Activated CD4-positive, CD25-positive, alpha-beta regulatory T cell treated with anti-CD3 and anti-CD28 coated beads, Interleukin-2, amount 50 U/mL, for 24 hours (primary cell): ENCODE measurements around the gene PRKAG2.
"Not testable (repeated sequence)": the region's sequence is repeated elsewhere in the genome, so short reads cannot be mapped to it uniquely, and the experiment has no call there.

Experiments used
- ATAC-seq, 2 donors: fragments of 150-1000 bp; cut with Tn5 transposase; one replicate each; pipeline ENCODE4 v1.10.0; 2021; ENCODE audit warnings: mild to moderate bottlenecking in 1 of 2, moderate library complexity in 1 of 2

The PRKAG2 gene

DNA sequence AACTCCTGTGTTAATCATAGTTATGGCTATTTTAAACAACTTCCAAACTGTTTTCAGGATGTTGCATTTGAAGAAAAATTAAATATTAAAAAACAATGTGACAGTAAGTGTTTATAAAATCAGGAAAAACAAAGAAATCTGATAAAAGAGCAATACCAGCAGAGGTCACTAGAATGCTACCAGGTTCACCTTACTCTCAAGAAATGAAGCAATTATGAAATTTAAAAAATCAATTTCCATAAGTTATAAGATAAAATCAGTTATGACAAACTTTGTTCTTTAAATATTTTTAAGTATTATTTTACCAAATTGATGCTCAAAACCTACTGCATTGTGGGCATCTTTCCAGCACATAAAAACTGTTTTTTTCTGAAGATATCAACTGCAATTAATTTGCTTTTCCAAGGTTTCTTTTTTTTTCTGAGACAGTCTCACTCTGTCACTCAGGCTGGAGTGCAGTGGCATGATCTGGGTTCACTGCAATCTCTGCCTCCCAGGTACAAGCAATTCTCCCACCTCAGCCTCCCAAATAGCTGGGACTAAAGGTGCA is 306.5 kb downstream of the PRKAG2 start:
- ATAC-seq, result no peak

- ATAC-seq, result no peak
Measured at GRCh38 chr7:151568956-151569940, 307.7 kb downstream of the PRKAG2 start.

- ATAC-seq, result no peak
Measured at GRCh38 chr7:151566897-151567320, 310.0 kb downstream of the PRKAG2 start.

GRCh38 chr7:151565541-151565940 is 311.4 kb downstream of the PRKAG2 start:
- ATAC-seq, result no peak

DNA sequence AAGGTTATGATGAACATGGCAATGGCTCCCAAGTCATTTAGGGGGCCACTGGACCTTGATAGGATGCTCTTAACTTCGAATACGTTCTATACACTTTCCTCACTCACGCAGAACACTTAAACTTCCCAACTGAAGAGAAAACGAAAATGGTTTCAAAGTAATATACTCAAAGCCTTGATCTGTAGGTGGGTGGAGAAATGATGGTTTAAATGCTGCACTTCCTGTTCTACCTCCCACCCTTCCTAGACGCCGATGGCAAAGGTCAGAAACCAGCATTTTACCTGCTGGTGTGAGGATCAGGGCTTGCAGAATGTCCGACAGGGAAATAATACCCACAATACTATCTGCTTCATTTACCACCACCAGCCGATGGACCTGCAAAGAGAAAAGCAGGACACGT is 316.7 kb downstream of the PRKAG2 start:
- ATAC-seq, result no peak

DNA sequence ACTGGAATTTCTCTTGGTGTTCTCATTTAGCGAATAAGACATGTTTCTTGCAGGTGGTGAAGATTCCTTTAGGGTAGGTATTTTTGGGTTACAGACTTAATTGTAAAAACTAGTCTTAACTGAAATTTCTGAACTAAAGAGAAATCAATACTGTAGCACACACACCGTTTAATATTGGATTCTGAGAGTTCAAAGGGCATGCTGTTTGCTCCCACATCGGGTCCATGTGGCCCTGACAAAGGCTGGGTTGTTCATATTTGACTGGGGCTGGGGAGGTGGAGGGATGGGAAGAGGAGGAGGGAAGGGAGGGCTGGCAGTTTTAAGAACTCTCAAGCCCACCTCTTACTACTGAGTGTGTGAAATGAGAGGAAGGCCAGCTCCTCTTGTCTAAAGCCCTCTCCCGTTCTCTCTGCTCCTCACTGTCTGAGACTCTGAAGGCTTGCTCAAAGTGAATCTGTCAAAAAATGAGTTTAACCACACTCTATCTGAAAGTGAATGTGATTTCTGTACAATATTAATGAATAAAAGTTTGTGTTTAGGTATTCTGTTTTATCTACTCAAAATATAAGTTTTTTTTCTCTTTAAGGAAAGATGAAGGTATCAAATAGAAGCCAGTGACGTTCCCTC is 317.2 kb downstream of the PRKAG2 start:
- no peak for ATAC-seq

DNA sequence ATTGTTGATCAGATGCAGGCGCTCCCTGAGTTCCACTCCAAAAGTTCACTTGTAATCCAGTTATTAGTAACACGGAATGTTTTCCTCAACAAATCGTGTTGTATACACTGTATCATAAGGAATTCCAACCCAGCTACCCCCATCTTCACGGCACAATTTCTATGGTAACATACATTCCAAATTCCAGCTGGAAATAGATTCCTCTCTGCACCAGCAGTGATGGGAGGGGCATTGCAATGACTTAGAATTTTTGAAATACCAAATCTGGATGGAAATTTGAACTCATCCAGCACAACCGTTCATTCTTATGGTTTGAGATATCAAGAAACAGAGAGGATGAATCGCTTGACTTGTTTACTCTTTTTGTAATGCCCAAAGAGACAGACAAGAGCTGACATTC is 318.3 kb downstream of the PRKAG2 start:
- no peak for ATAC-seq

DNA sequence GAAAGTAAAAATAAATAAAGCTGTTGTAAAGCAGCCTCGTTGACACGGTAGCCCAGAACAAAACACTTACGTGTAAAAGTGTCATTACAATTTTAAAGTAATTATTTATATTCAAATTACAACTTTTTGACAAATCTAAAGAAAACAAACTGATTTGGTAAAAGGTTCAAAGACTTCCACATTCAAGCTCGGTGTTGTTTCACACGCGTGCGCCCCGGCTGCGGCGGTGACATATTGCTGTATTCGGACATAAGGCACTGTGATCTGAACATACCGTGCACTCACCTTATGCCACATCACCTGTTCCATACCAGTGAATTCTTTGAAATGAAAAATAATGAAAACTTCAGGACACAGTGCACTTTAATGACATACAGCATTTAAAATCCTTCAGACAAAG is 320.3 kb downstream of the PRKAG2 start:
- no peak for ATAC-seq

DNA sequence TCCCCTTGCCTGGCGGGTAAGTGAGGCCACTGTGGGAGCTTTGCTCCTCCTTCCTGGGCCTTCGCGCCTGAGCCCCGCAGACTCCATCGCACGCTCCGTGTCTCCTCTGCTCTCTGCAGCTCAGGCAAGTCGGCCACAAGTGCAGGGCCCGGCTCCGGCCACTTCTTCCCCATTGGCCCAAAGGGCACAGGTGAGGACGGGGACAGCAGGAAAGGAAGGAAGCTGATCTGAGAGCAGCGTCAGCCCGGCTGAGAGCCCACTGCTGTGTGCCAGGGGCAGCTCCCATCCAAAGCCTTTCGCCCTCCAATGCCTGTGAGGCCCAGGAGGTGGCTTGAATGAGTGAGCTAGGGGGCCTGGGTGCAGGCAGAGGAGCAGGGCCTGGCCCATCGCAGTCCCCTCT is 323.6 kb downstream of the PRKAG2 start:
- ATAC-seq, result no peak

DNA sequence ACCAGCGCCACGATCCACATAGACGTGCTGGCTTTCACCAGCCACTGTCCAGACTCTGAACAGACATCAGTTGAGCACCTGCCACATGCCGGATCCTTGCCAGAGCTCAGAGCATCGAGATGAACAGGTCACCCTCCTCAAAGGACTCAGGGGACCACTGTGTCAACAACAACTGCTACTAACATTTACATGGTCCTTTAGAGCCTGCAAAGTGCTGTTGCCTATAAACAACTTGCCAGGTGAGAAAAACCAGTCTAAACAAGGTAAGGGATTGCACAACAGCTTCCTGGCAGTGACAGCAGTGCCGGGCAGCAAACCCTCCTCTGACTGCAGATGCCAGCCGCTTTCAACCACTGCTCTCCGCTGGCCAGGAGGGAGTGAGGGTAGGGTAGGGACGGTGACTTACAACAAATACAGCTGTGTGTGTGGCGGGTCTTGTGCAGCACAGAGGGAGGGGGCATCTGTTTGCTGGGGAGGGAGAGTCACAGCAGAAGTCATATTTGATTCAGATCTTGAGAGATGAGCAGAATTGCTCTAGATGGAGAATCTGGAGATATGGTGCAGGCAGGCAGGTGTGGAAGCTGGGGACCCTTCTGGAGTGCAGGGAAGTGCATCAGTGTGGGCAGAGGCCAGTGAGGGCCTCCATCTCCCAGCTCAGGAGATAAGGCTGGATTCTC is 324.4 kb downstream of the PRKAG2 start:
- ATAC-seq, result no peak

DNA sequence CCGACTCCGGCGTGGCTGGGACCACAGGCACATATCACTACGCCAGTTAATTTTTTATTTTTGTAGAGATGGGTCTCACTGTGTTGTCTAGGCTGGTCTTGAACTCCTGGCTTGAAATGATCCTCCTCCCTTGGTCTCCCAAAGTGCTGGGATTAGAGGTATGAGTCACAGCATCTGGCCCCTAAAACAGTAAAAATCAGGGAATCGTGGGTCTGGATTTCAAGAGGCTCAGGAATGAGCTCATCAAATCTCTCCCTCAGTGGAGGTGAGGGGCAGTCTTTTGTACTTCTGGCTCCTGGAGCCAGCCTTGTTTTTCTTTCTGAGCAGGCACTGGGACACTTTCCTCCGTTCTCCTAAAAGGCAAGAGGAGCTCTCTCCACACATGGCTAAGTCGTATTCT is 325.1 kb downstream of the PRKAG2 start:
- ATAC-seq, result no peak

- no peak for ATAC-seq
Measured at GRCh38 chr7:151550656-151551286, 326.1 kb downstream of the PRKAG2 start.

DNA sequence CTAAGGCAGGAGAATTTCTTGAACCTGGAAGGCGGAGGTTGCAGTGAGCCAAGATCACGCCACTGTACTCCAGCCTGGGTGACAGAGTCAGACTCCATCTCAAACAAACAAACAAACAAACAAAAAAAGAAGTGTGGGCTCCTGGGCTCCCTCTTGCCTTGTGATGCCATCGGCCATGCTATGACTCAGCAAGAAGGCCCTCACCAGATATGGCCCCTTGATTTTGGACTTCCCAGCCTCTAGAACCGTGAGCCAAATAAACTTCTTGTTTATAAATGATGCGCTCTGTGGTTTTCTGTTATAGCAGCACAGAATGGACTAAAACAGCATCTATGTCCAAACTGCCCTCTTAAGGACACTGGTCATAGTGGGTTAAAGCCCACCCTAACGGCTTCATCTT is 327.3 kb downstream of the PRKAG2 start:
- no peak for ATAC-seq

DNA sequence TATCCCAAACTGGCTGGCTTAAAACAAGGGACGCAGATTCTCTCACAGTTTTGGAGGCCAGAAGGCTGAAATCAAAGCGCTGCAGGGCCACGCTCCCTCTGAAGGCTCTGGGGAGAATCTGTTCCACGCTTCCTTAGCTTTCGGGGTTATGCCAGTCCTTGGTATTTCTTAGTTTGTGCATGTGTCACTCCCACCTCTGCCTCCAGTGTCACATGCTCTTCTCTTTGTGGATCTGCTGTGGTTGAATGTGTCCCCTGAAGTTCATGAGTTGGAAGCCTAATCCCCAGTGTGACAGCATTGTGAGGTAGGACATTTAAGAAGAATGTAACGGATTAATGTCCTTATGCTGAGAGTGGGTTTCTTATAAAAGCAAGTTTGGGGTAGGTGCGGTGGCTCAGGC is 327.8 kb downstream of the PRKAG2 start:
- ATAC-seq, result no peak

DNA sequence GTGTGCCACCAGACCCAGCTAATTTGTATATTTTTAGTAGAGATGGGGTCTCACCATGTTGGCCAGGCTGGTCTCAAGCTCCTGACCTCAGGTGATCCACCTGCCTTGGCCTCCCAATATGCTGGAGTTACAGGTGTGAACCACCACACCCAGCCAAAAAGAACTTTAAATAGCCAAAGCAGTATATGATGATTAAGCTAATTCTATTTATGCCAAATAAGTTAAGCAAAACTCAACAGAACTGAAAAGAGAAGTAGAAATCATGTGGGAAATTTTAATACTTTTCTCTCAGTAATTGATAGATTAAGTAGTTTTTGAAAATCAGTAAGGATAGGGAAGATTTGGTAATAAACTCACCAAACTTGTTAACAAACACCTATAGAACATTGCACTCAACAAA is 332.7 kb downstream of the PRKAG2 start:
- ATAC-seq, result no peak

DNA sequence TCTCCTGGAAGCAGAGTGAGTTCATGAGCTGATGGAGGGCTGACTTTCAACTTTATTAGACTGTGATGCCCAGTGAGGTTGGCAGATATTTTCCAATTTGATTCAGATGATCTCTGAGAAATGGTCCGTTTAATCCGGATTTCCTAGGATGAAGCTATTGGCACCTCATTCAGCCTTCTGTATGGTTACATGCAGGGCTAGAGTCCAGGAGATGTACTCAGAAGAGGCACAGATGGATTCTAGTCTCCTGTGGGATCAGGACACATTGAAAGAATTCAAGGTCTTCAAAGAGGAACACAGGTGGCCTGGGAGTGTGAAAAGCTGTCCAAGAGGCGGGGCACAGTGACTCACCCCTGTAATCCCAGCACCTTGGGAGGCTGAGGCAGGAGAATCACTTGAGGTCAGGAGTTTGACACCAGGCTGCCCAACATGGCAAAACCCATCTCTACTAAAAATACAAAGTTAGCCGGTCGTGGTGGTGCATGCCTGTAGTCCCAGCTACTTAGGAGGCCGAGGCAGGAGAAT is 334.2 kb downstream of the PRKAG2 start:
- no peak for ATAC-seq

DNA sequence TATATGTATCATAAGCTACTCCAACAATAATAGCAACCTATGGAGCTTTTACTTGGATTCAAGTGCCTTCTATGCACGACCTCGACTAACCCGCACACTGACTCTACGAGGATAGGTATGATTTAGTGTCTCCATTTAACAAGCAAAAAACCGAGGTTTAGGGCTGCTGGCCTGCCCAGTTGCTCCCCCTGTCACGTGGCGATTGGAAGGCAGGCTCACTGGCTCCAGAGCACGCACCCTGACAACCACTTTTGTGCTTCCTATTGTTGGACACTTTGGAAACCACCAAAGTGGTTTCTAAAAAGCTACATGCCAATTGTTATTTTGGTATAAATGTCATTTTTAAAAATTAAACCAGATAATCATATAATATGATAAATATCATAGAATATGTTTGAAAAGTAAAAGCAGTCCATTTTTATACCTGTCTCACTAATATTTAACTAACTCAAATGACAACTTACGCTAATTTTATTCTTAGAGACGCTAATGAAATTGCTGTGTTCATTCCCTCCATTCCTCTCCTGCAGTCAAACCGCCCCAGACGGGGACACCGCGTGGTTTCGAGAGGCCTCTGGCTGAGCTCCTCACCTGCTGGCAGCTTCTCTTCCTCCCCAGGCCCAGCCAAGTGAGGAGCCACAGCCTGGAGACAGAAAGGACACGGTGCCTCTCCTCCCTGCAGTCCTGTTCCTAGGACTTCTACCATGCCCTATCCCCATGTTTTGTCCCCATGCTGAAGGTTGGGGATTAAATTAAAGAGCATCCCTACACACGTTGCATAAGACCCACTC is 335.0 kb downstream of the PRKAG2 start:
- no peak for ATAC-seq

DNA sequence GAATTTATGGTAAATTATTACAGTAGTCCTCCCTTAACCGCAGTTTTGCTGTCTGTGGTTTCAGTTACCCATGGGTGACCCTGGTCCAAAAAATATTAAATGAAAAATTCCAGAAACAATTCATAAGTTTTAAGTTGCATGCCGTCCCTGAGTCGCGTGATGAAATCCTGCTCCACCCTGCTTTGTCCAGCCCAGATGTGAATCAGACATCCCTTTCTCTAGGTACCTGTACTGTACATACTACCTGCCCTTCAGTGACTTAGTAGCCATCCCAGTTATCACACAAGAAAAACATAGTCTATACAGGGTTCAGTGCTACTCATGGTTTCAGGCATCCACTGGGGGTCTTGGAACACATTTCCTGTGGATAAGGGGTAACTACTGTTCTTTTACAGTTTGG is 336.8 kb downstream of the PRKAG2 start:
- no peak for ATAC-seq

DNA sequence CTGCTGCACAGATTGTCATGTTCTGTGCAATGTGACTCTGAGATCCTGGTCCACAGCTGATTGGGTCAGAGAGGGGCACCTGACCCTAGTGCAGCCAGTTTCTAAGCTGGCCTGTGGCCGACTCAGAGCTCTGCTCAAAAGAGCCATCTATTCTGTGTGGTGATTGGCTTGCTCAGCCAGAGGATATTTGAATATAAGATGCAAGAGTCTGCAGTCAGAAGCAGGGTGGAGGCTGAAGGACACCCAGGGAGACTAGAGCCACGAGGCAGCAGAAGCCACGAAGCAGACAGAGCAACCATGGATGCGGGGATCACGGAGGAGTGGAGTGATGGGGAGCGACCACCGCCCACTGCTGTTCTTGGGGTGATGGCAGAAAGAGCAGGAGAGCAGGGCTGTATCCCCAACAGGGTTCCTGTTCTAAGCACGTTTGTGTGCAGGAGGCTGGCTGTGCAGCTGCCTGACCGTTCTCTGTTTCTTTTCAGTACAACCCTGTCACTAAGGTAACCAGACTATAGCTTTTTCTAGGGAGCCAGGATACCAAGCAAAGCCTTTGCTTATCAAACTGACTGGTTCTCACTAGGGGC is 337.7 kb downstream of the PRKAG2 start:
- peak in 1 of 2 donors; percentile 38 for ATAC-seq

DNA sequence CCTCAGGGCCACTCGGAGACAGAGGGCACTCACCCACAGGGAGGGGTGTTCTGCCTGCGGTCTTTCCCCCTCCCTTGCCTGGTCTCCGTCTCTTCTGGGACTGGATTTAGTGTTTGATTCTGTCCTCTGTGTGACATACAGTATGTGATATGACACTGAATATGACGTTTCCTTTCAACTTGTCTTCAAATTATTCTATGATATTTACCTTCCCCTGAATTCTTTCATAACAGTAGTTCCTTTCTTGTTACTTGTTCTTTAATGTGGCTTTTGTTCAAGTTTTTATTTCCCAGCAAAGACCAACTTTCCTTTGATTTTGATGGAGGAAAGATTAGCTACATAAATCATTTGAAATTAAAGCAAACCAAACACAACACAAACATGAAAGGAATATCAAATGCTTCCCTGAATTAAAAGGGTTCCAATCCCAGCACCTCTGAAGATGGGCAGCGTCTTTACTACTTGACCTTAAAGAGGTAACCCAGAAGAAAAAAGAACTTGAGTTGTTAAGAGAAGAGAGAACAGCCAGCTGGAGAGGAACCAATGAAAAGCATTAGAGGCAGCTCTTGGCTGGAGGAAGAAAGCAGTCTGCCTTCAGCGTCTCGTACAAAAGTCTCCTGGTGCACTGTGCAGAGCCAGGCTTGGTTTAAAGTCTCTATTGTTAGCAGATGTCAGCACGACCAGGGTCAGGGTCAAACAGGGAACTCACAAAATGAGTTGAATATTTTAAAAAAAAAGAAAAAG is 338.9 kb downstream of the PRKAG2 start:
- no peak for ATAC-seq

- ATAC-seq, result not testable (repeated sequence)
Measured at GRCh38 chr7:151536178-151536577, 340.7 kb downstream of the PRKAG2 start.
